Pancreas (tissue), 10 donors: Measurements from ENCODE around the gene NCOA3. TPM values are rescaled to one million over a fixed set of nuclear protein-coding genes. Genes with fewer than 3 reads are reported as not detected.

Source experiments
- ATAC-seq, 4 donors: fragments of 200-7000 bp; cut with Tn5 transposase; one replicate each; pipeline versions ENCODE4 v1.8.0 to v1.9.1; 2020; ENCODE audit warnings: mild to moderate bottlenecking in 4 of 4, moderate library complexity in 4 of 4
- DNase-seq, 6 donors: peaks; one replicate each; pipeline ENCODE4 v3.0.0-alpha.2; 2020
- FAIRE-seq: peaks from 2 replicates; lab custom pipeline; 2012; peaks lifted over from hg19 to GRCh38; lab: Jason Lieb, UNC
- H3K27ac ChIP-seq, 4 donors: fragments of 200-600 bp; sonication (generic); 1 replicate in 3 of 4; 2 replicates in 1 of 4; pipeline versions ENCODE4 v1.5.0 to v1.8.0; 2020
- H3K27me3 ChIP-seq, 4 donors: fragments of 200-600 bp; one replicate each; pipeline ENCODE4 v1.8.0; 2021
- H3K36me3 ChIP-seq, 3 donors: fragments of 200-600 bp; sonication (generic) in 1 of 3; one replicate each; pipeline versions ENCODE4 v1.5.0 to v1.8.0; 2020 to 2021
- H3K4me1 ChIP-seq, 3 donors: fragments of 200-600 bp; one replicate each; pipeline ENCODE4 v1.8.0; 2021
- H3K4me3 ChIP-seq, 4 donors: fragments of 200-600 bp; sonication (generic) in 2 of 4; one replicate each; pipeline versions ENCODE4 v1.5.0 to v1.8.0; 2020 to 2021
- H3K9me3 ChIP-seq, 4 donors: fragments of 200-600 bp; one replicate each; pipeline ENCODE4 v1.8.0; 2021
- WGBS, 2 donors: extraction: QIAGEN DNeasy Blood & Tissue Kit; methylation state at CpG; one replicate each; pipeline ENCODE4 v1.1.7; 2013; 5-methylcytosine and 5-hydroxymethylcytosine counted together
- intact Hi-C, 3 donors: fragments of 100-400 bp; cut with DNase I; formaldehyde crosslinking; loops; one replicate each; pipeline versions ENCODE4 v1.11.1 to v1.14.2; 2022
- polyA plus RNA-seq, 2 donors: library from polyadenylated mRNA; stranded (reverse); fragments of 200-250 nt; gene quantifications; one replicate each; pipeline ENCODE4 v1.2.3, GENCODE V29; 2013
- total RNA-seq, 6 donors: library from RNA; stranded (reverse); fragmentation: NEBNext Ultra II Directional in 4 of 6; extraction: Animal tissue kit (Norgen Biotek cat#: 25700) in 4 of 6; gene quantifications; one replicate each; pipeline versions ENCODE4 v1.2.1 to v1.2.4, GENCODE V29; 2021 to 2023
- TF ChIP-seq, protein P1 (sequence below), 4 donors: fragments of 200-600 bp; sonication (generic) in 3 of 4; IDR thresholded peaks; one replicate each; pipeline versions ENCODE4 v1.5.0 to v1.8.0; 2021; ENCODE audit warnings: antibody characterized with exemption in 4 of 4
- donor health status: healthy with polysubstance abuse.
- donor health status: DM: no; HTN: no; CAD: no; lungs with moderate emphysema.
- donor health status: DM: no; HTN: no; CAD: no.
- donor health status: control.
- donor health status: control.
- donor health status: Bipolar disorder and iron deficiency.
- donor health status: DM: yes; HTN: yes; CAD: no.
- donor health status: DM: no; HTN: no; CAD: no.
- donor health status: DM: no; HTN: no; CAD: no.
- donor health status: DM: yes; HTN: yes; CAD: no.

The NCOA3 gene
- total and polyA plus RNA-seq, 8 donors, result 3.6 to 17.4 (median 10.5) TPM

DNA sequence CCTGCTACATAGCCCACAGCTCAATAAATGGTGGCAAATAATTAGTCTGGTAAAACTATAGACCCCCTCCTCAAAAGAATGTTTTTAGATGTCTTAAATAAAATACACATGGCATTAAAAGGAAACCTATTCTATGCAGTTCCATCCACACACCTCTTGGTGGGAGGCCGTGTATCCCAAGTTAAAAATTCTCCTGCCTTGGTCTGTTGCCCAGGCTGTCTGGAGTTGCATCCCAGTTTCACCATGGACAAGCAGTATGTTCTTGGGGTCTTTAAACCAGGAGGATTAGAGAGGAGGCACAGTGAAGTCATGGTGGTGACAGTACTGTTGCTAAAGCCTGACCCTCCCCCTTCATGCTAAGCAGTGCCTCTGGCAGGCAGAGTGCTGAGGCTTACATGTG, 188.0 kb downstream of the NCOA3 start:
- H3K36me3 ChIP-seq, result no peaks in the 10 kb centered on the region
- FAIRE-seq, result no peak

DNA sequence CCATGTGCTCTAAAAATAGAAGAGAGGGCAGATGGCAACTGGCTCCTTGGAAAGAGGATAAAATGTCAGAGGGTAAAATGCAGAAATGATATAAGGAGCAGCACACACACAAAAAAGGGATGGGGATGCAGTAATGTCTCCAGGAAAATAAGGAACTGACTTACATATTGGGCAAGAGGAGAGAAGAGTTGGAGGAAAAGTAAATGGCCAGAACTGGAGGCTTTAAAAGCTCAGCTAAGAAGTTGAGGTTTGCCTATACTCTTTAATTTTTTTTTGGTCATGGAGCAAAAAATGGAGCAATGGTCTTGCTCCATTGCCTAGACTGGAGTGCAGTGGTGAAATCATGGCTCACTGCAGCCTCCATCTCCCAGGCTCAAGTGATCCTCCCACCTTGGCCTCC, 189.9 kb downstream of the NCOA3 start:
- ATAC-seq (no peak), DNase-seq (no peak), FAIRE-seq (no peak)
- no peaks in the 10 kb centered on the region for H3K4me1 ChIP-seq
- no peaks in the 10 kb centered on the region for H3K27me3 ChIP-seq
- no peaks in the 10 kb centered on the region for H3K36me3 ChIP-seq
- H3K9me3 ChIP-seq, result peaks cover 0 to 2% (median 0%) of the 10 kb centered on the region in 4 donors
- TF ChIP-seq, protein P1, sequence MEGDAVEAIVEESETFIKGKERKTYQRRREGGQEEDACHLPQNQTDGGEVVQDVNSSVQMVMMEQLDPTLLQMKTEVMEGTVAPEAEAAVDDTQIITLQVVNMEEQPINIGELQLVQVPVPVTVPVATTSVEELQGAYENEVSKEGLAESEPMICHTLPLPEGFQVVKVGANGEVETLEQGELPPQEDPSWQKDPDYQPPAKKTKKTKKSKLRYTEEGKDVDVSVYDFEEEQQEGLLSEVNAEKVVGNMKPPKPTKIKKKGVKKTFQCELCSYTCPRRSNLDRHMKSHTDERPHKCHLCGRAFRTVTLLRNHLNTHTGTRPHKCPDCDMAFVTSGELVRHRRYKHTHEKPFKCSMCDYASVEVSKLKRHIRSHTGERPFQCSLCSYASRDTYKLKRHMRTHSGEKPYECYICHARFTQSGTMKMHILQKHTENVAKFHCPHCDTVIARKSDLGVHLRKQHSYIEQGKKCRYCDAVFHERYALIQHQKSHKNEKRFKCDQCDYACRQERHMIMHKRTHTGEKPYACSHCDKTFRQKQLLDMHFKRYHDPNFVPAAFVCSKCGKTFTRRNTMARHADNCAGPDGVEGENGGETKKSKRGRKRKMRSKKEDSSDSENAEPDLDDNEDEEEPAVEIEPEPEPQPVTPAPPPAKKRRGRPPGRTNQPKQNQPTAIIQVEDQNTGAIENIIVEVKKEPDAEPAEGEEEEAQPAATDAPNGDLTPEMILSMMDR (IDR thresholded peaks at IDR 0.05), result no peak
- no peak overlapping the region for H3K4me3 ChIP-seq
- H3K27ac ChIP-seq, result no peak overlapping the region
- intact Hi-C loops, result no loop called here

More for the DNA sequence above, 188.0 kb downstream of the NCOA3 start:
- H3K9me3 ChIP-seq, result peaks cover 0 to 2% (median 0%) of the 10 kb centered on the region in 4 donors
- no peak overlapping the region for H3K4me3 ChIP-seq
- H3K27ac ChIP-seq, result no peak overlapping the region
- DNase-seq, result no peak
- H3K27me3 ChIP-seq, result no peaks in the 10 kb centered on the region
- H3K4me1 ChIP-seq, result no peaks in the 10 kb centered on the region
- intact Hi-C loops, result no loop called here
- no peak for ATAC-seq
- TF ChIP-seq, protein P1 (IDR thresholded peaks at IDR 0.05), result no peak
- WGBS, 2 donors, result 35 to 61% methylated on average over 1 of the region's 1 CpG

DNA sequence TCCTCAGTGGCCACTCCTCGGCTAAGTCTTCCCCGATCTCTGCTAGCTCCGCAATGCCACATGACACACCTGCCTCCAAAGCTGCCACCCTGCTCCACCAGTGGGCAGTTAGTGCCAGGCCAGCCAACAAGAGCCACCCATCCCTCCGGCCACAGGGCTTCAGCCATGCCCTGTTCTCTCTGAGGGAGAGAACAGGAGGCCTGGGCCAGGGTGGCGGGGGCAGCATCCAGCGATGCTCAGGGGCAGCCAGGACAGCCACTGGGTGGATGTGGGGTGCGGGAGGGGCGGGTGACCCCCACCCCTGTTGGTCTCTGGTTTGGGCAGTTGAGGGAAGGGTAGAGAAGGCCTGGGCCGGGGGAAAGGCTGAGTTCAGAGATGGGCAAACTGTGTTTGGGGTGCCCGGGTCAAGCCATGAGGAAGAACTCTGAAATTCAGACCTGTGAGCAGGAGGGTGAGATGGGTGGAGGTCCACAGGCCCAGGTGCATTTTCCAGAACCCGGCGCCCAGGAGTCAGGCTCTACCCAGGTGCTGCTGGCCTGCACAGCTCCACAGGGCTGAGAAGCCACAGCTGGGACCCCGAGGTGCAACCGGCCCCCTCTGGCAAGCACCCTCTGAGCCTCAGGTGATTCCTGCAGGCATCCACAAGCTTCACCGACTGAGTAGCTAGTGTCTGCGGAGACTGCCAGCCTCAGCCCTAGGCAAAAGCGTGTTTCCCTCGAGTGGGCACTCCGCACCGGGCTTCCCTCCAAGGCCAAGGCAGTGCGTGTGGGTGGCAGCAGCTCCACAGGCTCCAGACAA, 192.5 kb downstream of the NCOA3 start:
- no peak overlapping the region for H3K27ac ChIP-seq
- FAIRE-seq (no peak), ATAC-seq (no peak), DNase-seq (no peak)
- no peaks in the 10 kb centered on the region for H3K4me1 ChIP-seq
- TF ChIP-seq, protein P1 (IDR thresholded peaks at IDR 0.05), result no peak
- peaks cover 0 to 2% (median 0%) of the 10 kb centered on the region in 4 donors for H3K9me3 ChIP-seq
- WGBS, 2 donors, result 81 to 90% methylated on average over 21 of the region's 21 CpGs
- no peaks in the 10 kb centered on the region for H3K36me3 ChIP-seq
- H3K27me3 ChIP-seq, result no peaks in the 10 kb centered on the region
- intact Hi-C loops, result no loop called here
- no peak overlapping the region for H3K4me3 ChIP-seq

DNA sequence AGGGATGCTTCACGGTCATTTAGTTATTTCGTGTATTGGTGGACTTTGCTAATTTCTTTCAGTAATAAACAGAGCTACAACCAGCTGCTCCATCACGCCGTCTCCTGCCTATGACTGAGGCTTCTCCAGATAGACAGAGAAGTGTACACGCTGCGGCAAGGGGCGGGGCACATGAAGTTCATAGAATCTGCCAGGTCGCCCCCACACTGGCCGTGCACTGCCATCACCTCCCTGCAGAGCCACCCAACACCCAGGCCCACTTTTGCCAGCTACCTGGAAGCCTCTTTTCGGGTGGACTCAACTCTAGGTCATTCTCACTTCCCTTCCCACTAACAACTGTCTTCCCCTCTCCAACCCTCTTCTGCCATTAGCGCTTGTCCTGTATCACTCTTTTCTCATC, 195.2 kb downstream of the NCOA3 start:
- TF ChIP-seq, protein P1 (IDR thresholded peaks at IDR 0.05), result no peak
- 91 to 98% methylated on average over 11 of the region's 11 CpGs for WGBS, 2 donors
- intact Hi-C loops, result no loop called here
- H3K4me1 ChIP-seq, result no peaks in the 10 kb centered on the region
- no peaks in the 10 kb centered on the region for H3K36me3 ChIP-seq
- DNase-seq (no peak), ATAC-seq (no peak), FAIRE-seq (no peak)
- peaks cover 0 to under 1% (median 0%) of the 10 kb centered on the region in 4 donors for H3K9me3 ChIP-seq
- no peak overlapping the region for H3K4me3 ChIP-seq
- H3K27me3 ChIP-seq, result no peaks in the 10 kb centered on the region
- H3K27ac ChIP-seq, result no peak overlapping the region

DNA sequence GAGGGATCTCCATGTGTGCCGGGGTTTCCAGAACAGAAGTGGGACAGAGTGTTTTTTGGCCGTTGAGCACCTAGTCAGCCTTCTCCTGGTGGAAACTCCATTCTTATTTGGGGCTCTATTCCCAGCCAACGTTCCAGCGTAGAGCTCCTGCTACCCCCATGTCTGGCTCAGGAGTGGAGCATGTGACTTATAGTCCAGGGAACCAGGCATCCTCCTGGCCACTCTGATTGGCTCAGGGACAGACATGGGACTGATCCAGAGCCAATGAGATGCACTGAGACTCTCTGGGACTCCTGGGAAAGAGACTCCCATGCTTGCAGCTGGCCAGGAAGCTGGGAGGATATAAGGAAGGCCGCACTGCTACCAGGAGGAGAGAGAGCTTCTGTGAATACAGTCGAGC, 196.5 kb downstream of the NCOA3 start:
- ATAC-seq, result no peak
- TF ChIP-seq, protein P1 (IDR thresholded peaks at IDR 0.05), result no peak
- Histone ChIP-seq H3K4me1 (no peaks in the 10 kb centered on the region), H3K4me3 (no peak overlapping the region), H3K27me3 (no peaks in the 10 kb centered on the region), H3K27ac (no peak overlapping the region), H3K9me3 (no peaks in the 10 kb centered on the region), H3K36me3 (no peaks in the 10 kb centered on the region)
- intact Hi-C loops, result no loop called here
- DNase-seq, result no peak
- 78 to 82% methylated on average over 6 of the region's 6 CpGs for WGBS, 2 donors
- FAIRE-seq, result no peak
